Suppressor macrophage (primary cell): ENCODE data around the gene INPP4A.

Experiments used
- DNase-seq, 4 experiments: peaks; one replicate each; pipeline ENCODE4 v3.0.0-alpha.2; 2020 to 2022

INPP4A gene

DNA sequence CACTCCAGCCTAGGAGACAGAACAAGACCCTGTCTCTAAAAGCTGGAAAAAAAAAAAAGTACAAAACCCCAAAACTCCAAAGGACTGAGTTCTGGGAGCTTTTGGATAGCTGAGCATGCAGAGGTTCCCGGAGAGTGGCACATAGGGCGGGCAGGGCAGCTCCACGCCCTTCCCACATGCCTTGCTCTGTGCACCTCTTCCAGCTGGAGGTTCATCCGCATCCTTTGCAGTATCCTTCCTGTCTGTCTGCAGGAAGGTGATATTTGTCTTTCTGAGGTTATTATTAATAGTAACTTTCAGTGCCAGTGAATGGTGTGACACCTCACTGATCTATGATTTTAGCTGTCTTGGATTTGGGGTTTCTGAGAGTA, 70.2 kb downstream of the INPP4A start:
- no peak for DNase-seq

- peak in 3 of 4 experiments; percentile 42 to 70 (median 60) for DNase-seq
Observed at GRCh38 chr2:98515250-98515991, 70.8 kb downstream of the INPP4A start.

GRCh38 chr2:98516571-98516970, 71.9 kb downstream of the INPP4A start:
- DNase-seq: peak; percentile 45 to 67 (median 60)

DNA sequence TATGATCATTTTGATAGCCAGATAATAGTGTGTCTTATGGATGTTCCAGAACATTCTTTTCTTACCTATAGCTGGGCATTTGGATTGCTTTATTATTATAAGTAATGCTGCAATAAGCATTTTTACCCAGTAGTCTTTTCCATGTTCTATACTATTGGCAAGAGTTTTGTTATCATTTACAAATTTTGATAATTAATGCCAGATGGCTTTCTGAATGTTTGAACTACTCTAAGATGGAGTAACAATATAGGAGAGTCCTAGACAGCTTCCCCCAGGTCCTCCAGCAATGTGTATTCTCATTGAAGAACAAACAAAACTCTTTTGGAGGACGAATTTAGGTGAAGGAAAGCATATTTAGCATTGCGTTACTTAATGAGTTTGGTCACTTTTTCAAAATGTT, 73.0 kb downstream of the INPP4A start:
- no peak for DNase-seq

DNA sequence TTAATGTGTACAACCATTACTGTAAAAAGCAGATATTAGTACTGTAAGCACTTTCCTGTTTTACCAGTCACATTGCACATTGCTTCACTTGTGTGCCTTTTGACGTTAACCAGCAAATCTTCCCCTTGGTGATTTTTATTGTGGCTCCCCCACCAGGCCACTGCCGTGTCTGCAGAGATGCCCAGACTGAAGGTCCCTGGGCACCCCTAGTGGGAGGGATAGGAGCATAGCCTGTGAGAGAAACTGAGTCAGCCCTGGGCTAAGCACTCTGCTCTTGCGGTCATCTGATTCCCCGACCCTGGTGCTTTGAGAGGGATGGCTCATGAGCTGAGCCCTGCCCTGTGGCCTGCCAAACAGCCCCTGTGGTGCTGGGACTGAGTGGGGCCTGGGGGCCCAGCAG, 73.4 kb downstream of the INPP4A start:
- peak; percentile 72 to 88 (median 86) for DNase-seq

DNA sequence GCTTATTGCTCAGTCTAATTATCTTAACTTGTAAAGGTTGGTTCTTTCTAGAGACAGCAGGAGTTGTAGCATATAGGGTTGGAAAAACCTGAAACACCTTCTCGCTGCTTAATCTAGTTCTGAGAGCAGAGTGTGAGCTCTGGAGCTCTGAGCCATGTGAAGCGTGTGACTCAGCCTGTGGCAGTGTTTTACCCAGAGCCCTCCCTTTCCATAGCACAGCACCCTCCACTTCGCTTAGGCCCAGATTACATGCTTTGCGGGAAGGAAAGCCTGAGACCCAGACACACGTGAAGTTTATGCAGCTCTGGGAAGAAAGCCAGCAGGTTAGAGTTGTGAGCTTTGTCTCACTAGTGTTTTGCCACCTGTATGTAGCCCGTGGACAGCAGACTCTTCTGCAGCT, 74.5 kb downstream of the INPP4A start:
- DNase-seq: no peak

DNA sequence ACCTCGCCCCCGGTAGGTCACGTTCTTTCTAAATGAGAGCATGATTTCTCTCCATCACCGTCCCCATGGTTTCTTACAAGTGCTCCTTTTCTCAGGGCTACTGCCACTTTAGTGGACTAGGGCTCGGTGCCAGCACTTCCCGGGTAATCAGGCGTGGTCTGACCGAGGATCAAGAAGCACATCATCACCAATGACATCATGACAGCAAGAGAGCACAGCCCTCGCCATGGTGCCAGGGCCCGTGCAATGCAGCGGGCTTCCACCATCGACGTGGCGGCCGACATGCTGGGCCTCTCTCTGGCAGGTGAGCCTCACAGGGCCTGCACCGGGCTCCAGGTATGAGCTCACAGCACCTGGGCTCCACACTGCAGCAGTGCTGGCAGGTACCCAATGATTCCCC, 75.2 kb downstream of the INPP4A start:
- DNase-seq: no peak

GRCh38 chr2:98520806-98521205, 76.1 kb downstream of the INPP4A start:
- no peak for DNase-seq

GRCh38 chr2:98521266-98521665, 76.6 kb downstream of the INPP4A start:
- DNase-seq: no peak

GRCh38 chr2:98522854-98523253, 78.2 kb downstream of the INPP4A start:
- peak; percentile 78 to 95 (median 88) for DNase-seq

GRCh38 chr2:98524168-98524567, 79.5 kb downstream of the INPP4A start:
- DNase-seq: no peak

DNA sequence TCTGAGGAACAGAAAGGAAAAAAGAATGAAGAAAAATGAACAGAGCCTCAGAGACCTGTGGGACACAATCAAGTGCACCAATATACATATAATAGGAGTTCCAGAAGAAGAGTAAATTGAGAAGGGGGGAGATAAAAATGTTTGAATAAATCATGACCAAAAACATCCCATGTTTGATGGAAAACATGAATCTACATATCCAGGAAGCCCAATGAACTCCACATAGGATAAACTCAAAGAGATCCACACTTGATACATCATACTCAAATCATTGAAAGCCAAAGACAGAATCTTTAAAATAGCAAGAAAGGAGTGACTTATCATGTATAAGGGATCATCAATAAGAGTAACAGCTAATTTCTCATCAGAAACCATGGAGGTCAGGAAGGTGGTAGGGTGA, 83.7 kb downstream of the INPP4A start:
- no peak for DNase-seq

GRCh38 chr2:98530114-98530513, 85.5 kb downstream of the INPP4A start:
- DNase-seq: no peak

DNA sequence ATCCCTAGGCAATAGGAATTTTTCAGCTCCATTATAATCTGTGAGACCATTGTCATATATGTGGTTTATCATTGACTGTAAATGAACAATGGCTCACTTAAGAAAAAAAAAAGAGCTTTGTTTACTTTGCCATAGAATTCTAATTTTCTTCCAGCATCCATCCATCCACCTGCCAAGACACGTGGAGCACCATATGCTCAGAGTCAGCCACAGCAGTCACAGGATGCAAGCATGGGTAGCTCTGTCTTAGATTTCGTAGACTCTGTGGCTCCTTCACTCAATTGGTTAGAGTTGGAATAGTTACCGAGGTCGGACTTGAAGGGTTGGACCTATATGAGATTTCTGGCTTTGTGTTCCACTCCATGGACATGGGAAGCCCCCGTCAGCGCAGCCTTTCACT, 88.1 kb downstream of the INPP4A start:
- DNase-seq: no peak

- DNase-seq: no peak
Observed at GRCh38 chr2:98533547-98533946, 88.9 kb downstream of the INPP4A start.

GRCh38 chr2:98534761-98535160, 90.1 kb downstream of the INPP4A start:
- DNase-seq: no peak

- no peak for DNase-seq
Observed at GRCh38 chr2:98535971-98536677, 91.5 kb downstream of the INPP4A start.

- DNase-seq: no peak
Observed at GRCh38 chr2:98537390-98538126, 92.9 kb downstream of the INPP4A start.

DNA sequence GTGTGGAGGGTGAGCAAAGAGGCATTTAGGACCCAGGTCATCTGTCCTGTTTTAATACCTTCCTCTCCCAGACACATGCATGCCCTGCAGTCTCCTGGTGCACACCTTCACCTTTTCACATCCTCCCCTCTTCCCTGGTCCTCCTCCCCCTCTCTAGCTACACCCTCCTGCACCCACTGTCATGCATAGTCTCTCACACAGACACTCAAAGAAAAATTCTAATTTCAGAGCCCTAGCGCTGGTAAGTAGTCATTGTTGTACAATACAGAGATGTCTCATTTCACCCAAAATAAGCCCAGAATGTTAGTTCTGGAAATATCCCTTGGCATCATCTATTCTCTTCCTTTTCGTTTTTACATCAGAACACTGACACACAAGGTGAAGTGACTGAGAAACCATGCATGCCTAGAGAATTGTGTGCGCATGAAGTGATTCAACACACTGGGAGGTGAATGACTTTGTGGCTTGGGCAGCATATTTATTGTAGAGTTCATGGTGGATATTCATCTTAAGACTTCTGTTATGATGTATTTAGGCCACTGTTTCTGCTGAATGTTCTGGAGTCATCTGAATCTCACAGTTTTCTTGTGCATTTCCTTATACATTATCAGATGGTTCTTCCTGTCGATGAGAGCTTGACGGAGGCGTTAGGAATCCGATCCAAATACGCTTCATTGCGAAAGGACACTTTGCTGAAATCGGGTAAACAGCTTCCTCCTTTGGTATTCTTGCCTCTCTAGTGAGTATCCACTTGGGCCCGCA, 93.8 kb downstream of the INPP4A start:
- peak; percentile 78 to 90 (median 80) for DNase-seq

GRCh38 chr2:98539056-98539735, 94.5 kb downstream of the INPP4A start:
- peak in 3 of 4 experiments; percentile 21 to 46 (median 45) for DNase-seq

GRCh38 chr2:98540536-98540935, 95.9 kb downstream of the INPP4A start:
- DNase-seq: peak; percentile 31 to 74 (median 46)

- DNase-seq: no peak
Observed at GRCh38 chr2:98541489-98541888, 96.8 kb downstream of the INPP4A start.
